Neural progenitor cell (in vitro differentiated cells): ENCODE data around the gene HSPA12B. TPM values are rescaled to one million over a fixed set of nuclear protein-coding genes. Genes with fewer than 3 reads are reported as not detected.

Experiments
- DNase-seq: peaks from one replicate; pipeline ENCODE4 v3.0.0-alpha.2; 2016; ENCODE audit warnings: low spot score
- H2AFZ ChIP-seq: fragments of 200-600 bp; sonication (generic); replicated peaks from 2 replicates; pipeline ENCODE4 v1.6.1; 2016; ENCODE audit warnings: antibody characterized with exemption
- H3F3A ChIP-seq: fragments of 200-600 bp; sonication (generic); 2 replicates; pipeline ENCODE4 v1.6.1; 2016; ENCODE audit warnings: antibody characterized with exemption, low read depth
- H3K27ac ChIP-seq: fragments of 200-600 bp; sonication (generic); 2 replicates; pipeline ENCODE4 v1.5.1; 2016; ENCODE audit warnings: mild to moderate bottlenecking
- H3K27me3 ChIP-seq: fragments of 200-600 bp; sonication (generic); 2 replicates; pipeline ENCODE4 v1.6.1; 2016; ENCODE audit warnings: mild to moderate bottlenecking, moderate library complexity
- H3K36me3 ChIP-seq: fragments of 200-600 bp; sonication (generic); 2 replicates; pipeline ENCODE4 v1.5.1; 2016
- H3K4me1 ChIP-seq: fragments of 200-600 bp; sonication (generic); 2 replicates; pipeline ENCODE4 v1.6.1; 2016; ENCODE audit warnings: mixed run types
- H3K4me2 ChIP-seq: fragments of 200-600 bp; sonication (generic); 2 replicates; pipeline ENCODE4 v1.6.1; 2016
- H3K4me3 ChIP-seq: fragments of 200-600 bp; sonication (generic); 2 replicates; pipeline ENCODE4 v1.5.1; 2016
- H3K79me2 ChIP-seq: fragments of 200-600 bp; sonication (generic); 2 replicates; pipeline ENCODE4 v1.6.1; 2016; ENCODE audit warnings: low read depth
- H3K9ac ChIP-seq: fragments of 200-600 bp; sonication (generic); 2 replicates; pipeline ENCODE4 v1.6.1; 2016
- H3K9me3 ChIP-seq: fragments of 200-600 bp; sonication (generic); 2 replicates; pipeline ENCODE4 v1.5.1; 2016; ENCODE audit warnings: low read depth
- H4K20me1 ChIP-seq: fragments of 200-600 bp; sonication (generic); 2 replicates; pipeline ENCODE4 v1.6.1; 2016; ENCODE audit warnings: low read depth
- H3K27ac Mint-ChIP-seq: 3 replicates; pipeline ENCODE4 v1.8.0; 2021; ENCODE audit warnings: mixed read lengths
- H3K27me3 Mint-ChIP-seq: 2 replicates; pipeline ENCODE4 v1.8.0; 2022; ENCODE audit warnings: low read depth, mild to moderate bottlenecking, inconsistent platforms, moderate library complexity, mixed read lengths; ENCODE audit not compliant: insufficient read depth
- H3K36me3 Mint-ChIP-seq: 3 replicates; pipeline ENCODE4 v1.8.0; 2021; ENCODE audit warnings: mixed read lengths
- H3K4me1 Mint-ChIP-seq: 3 replicates; pipeline ENCODE4 v1.8.0; 2021; ENCODE audit warnings: mixed read lengths
- H3K4me3 Mint-ChIP-seq: 3 replicates; pipeline ENCODE4 v1.8.0; 2021; ENCODE audit warnings: mild to moderate bottlenecking, moderate library complexity, mixed read lengths
- H3K9me3 Mint-ChIP-seq: 3 replicates; pipeline ENCODE4 v1.8.0; 2020; ENCODE audit warnings: mixed read lengths
- CTCF ChIP-seq: fragments of 200-600 bp; sonication (generic); IDR thresholded peaks from 2 replicates; pipeline ENCODE4 v1.5.1; 2017; ENCODE audit warnings: antibody characterized with exemption, mild to moderate bottlenecking
- EZH2 ChIP-seq: fragments of 200-600 bp; sonication (generic); IDR thresholded peaks from 2 replicates; pipeline ENCODE4 v1.6.1; 2017; ENCODE audit warnings: antibody characterized with exemption, mild to moderate bottlenecking, moderate library complexity
- EZH2phosphoT487 ChIP-seq: fragments of 200-600 bp; sonication (generic); IDR thresholded peaks from 2 replicates; pipeline ENCODE4 v1.6.1; 2017; ENCODE audit warnings: antibody characterized with exemption
- total RNA-seq: library from RNA; depleted of rRNA; stranded (reverse); fragments of >200 nt; gene quantifications from 2 replicates; pipeline ENCODE4 v1.2.3, GENCODE V29; 2015; ENCODE audit warnings: low replicate concordance

The HSPA12B gene
- total RNA-seq, 1 donor from 2014 or later, result 0.15 TPM

- no peak overlapping the region for H3K4me3 Mint-ChIP-seq
- H3K4me1 Mint-ChIP-seq, result peaks cover 13% of the 10 kb centered on the region
- peak overlapping the region; percentile 37 for H3K4me3 ChIP-seq
Measured at GRCh38 chr20:3749087-3749688, 16.7 kb downstream of the HSPA12B start.

GRCh38 chr20:3749689-3750531, 17.4 kb downstream of the HSPA12B start:
- peaks cover 4% of the 10 kb centered on the region for H3K4me1 ChIP-seq
- no peak overlapping the region for H3K27ac Mint-ChIP-seq
- no peak overlapping the region for H3K9ac ChIP-seq
- no peaks in the 10 kb centered on the region for H3K79me2 ChIP-seq
- no peak overlapping the region for H3K27ac ChIP-seq
- peaks cover 6% of the 10 kb centered on the region for H3K9me3 Mint-ChIP-seq
- H2AFZ ChIP-seq, result peak overlapping the region; percentile 80
- peaks cover 13% of the 10 kb centered on the region for H3K4me1 Mint-ChIP-seq
- no peaks in the 10 kb centered on the region for H3K9me3 ChIP-seq
- peaks cover 45% of the 10 kb centered on the region for H3K27me3 Mint-ChIP-seq
- peak overlapping the region; percentile 77 for H3K4me2 ChIP-seq
- H3K27me3 ChIP-seq, result peaks cover 81% of the 10 kb centered on the region
- peak overlapping the region; percentile 37 for H3K4me3 ChIP-seq
- no peak overlapping the region for H3K4me3 Mint-ChIP-seq
- no peak for TF ChIP-seq EZH2
- peak; percentile 59 for TF ChIP-seq EZH2phosphoT487
- TF ChIP-seq CTCF, result peak; percentile 90
- H3K36me3 Mint-ChIP-seq, result peaks cover 9% of the 10 kb centered on the region
- H3F3A ChIP-seq, result peaks cover 26% of the 10 kb centered on the region
- no peaks in the 10 kb centered on the region for H3K36me3 ChIP-seq
- H4K20me1 ChIP-seq, result peaks cover 25% of the 10 kb centered on the region
- peak; percentile 85 for DNase-seq

More at GRCh38 chr20:3749087-3749688, 16.7 kb downstream of the HSPA12B start:
- Histone ChIP-seq H3K9me3 (no peaks in the 10 kb centered on the region), H2AFZ (peak overlapping the region; percentile 54), H3K4me1 (peaks cover 4% of the 10 kb centered on the region), H3K36me3 (no peaks in the 10 kb centered on the region), H3K27me3 (peaks cover 88% of the 10 kb centered on the region), H3F3A (peaks cover 26% of the 10 kb centered on the region), H3K9ac (no peak overlapping the region), H3K4me2 (peak overlapping the region; percentile 77), H4K20me1 (peaks cover 25% of the 10 kb centered on the region), H3K27ac (no peak overlapping the region), H3K79me2 (no peaks in the 10 kb centered on the region)
- peaks cover 11% of the 10 kb centered on the region for H3K9me3 Mint-ChIP-seq
- H3K27me3 Mint-ChIP-seq, result peaks cover 47% of the 10 kb centered on the region
- no peak overlapping the region for H3K27ac Mint-ChIP-seq
- H3K36me3 Mint-ChIP-seq, result peaks cover 7% of the 10 kb centered on the region
- TF ChIP-seq EZH2 (no peak), CTCF (no peak), EZH2phosphoT487 (no peak)
- DNase-seq, result no peak

- Histone ChIP-seq H3K79me2 (no peaks in the 10 kb centered on the region), H3K4me1 (peaks cover 4% of the 10 kb centered on the region), H3K9ac (no peak overlapping the region), H3K9me3 (no peaks in the 10 kb centered on the region), H3K4me2 (peak overlapping the region; percentile 82), H3F3A (peaks cover 26% of the 10 kb centered on the region), H2AFZ (peak overlapping the region; percentile 56), H3K4me3 (peak overlapping the region; percentile 45), H3K27ac (no peak overlapping the region), H3K36me3 (no peaks in the 10 kb centered on the region), H3K27me3 (peaks cover 67% of the 10 kb centered on the region), H4K20me1 (peaks cover 25% of the 10 kb centered on the region)
- Mint-ChIP-seq H3K27me3 (peaks cover 43% of the 10 kb centered on the region), H3K9me3 (peaks cover 6% of the 10 kb centered on the region), H3K4me1 (peaks cover 13% of the 10 kb centered on the region), H3K36me3 (peaks cover 9% of the 10 kb centered on the region), H3K27ac (no peak overlapping the region), H3K4me3 (no peak overlapping the region)
- TF ChIP-seq CTCF (peak; percentile 44), EZH2phosphoT487 (no peak)
- peak; percentile 35 for DNase-seq
Measured at GRCh38 chr20:3751305-3751674, 18.8 kb downstream of the HSPA12B start.
